T-helper 2 cell treated with Interferon-gamma antibody and Interleukin-4, amounts not matched to agents 5 μg/mL and 100 μg/mL, for 36 hours (primary cell): Measurements from ENCODE around the gene UQCRQ.
"Not testable (repeated sequence)": the region's sequence is repeated elsewhere in the genome, so short reads cannot be mapped to it uniquely, and the experiment has no call there.

ENCODE experiments used
- DNase-seq: peaks from one replicate; pipeline ENCODE4 v3.0.0; 2021; ENCODE audit warnings: low spot score
- H3K27ac Mint-ChIP-seq: one replicate; pipeline ENCODE4 v1.8.0; 2021; ENCODE audit warnings: mild to moderate bottlenecking, mixed read lengths
- H3K27me3 Mint-ChIP-seq: one replicate; pipeline ENCODE4 v1.8.0; 2021; ENCODE audit warnings: low read depth, mixed read lengths
- H3K36me3 Mint-ChIP-seq: one replicate; pipeline ENCODE4 v1.8.0; 2021; ENCODE audit warnings: low read depth, mixed read lengths
- H3K4me1 Mint-ChIP-seq: one replicate; pipeline ENCODE4 v1.8.0; 2021; ENCODE audit warnings: low read depth, mixed read lengths
- H3K4me3 Mint-ChIP-seq: one replicate; pipeline ENCODE4 v1.8.0; 2022; ENCODE audit warnings: mild to moderate bottlenecking, moderate library complexity, mixed read lengths
- H3K9me3 Mint-ChIP-seq: one replicate; pipeline ENCODE4 v1.8.0; 2021; ENCODE audit warnings: mixed read lengths

UQCRQ gene

GRCh38 chr5:132840896-132841295 is 25.5 kb upstream of the UQCRQ start:
- Mint-ChIP-seq H3K27me3 (peaks cover 2% of the 10 kb centered on the region), H3K9me3 (no peaks in the 10 kb centered on the region), H3K4me1 (no peaks in the 10 kb centered on the region), H3K36me3 (no peaks in the 10 kb centered on the region), H3K27ac (no peak overlapping the region), H3K4me3 (no peak overlapping the region)
- DNase-seq, result no peak

GRCh38 chr5:132841305-132841704 is 25.1 kb upstream of the UQCRQ start:
- Mint-ChIP-seq H3K27ac (no peak overlapping the region), H3K36me3 (no peaks in the 10 kb centered on the region), H3K27me3 (peaks cover 2% of the 10 kb centered on the region), H3K4me1 (no peaks in the 10 kb centered on the region), H3K4me3 (no peak overlapping the region), H3K9me3 (no peaks in the 10 kb centered on the region)
- DNase-seq, result no peak

GRCh38 chr5:132848270-132848669 is 18.2 kb upstream of the UQCRQ start:
- Mint-ChIP-seq H3K36me3 (no peaks in the 10 kb centered on the region), H3K27ac (no peak overlapping the region), H3K27me3 (peaks cover 5% of the 10 kb centered on the region), H3K4me3 (no peak overlapping the region), H3K4me1 (no peaks in the 10 kb centered on the region), H3K9me3 (no peaks in the 10 kb centered on the region)
- no peak for DNase-seq

GRCh38 chr5:132849347-132849746 is 17.1 kb upstream of the UQCRQ start:
- H3K9me3 Mint-ChIP-seq, result no peaks in the 10 kb centered on the region
- H3K36me3 Mint-ChIP-seq, result no peaks in the 10 kb centered on the region
- H3K4me1 Mint-ChIP-seq, result peaks cover 2% of the 10 kb centered on the region
- H3K27me3 Mint-ChIP-seq, result peaks cover 6% of the 10 kb centered on the region
- no peak overlapping the region for H3K4me3 Mint-ChIP-seq
- DNase-seq, result no peak
- no peak overlapping the region for H3K27ac Mint-ChIP-seq

GRCh38 chr5:132850066-132850465 is 16.4 kb upstream of the UQCRQ start:
- H3K27me3 Mint-ChIP-seq, result peaks cover 6% of the 10 kb centered on the region
- no peak overlapping the region for H3K27ac Mint-ChIP-seq
- no peak overlapping the region for H3K4me3 Mint-ChIP-seq
- no peak for DNase-seq
- H3K9me3 Mint-ChIP-seq, result no peaks in the 10 kb centered on the region
- H3K4me1 Mint-ChIP-seq, result peaks cover 3% of the 10 kb centered on the region
- H3K36me3 Mint-ChIP-seq, result no peaks in the 10 kb centered on the region

- no peak for DNase-seq
- Mint-ChIP-seq H3K4me1 (peaks cover 3% of the 10 kb centered on the region), H3K36me3 (no peaks in the 10 kb centered on the region), H3K4me3 (no peak overlapping the region), H3K27me3 (peaks cover 9% of the 10 kb centered on the region), H3K9me3 (no peaks in the 10 kb centered on the region), H3K27ac (no peak overlapping the region)
Measured at GRCh38 chr5:132853323-132853722, 13.1 kb upstream of the UQCRQ start.

- no peak overlapping the region for H3K4me3 Mint-ChIP-seq
- peaks cover 3% of the 10 kb centered on the region for H3K4me1 Mint-ChIP-seq
- no peak overlapping the region for H3K27ac Mint-ChIP-seq
- H3K27me3 Mint-ChIP-seq, result peaks cover 11% of the 10 kb centered on the region
- H3K36me3 Mint-ChIP-seq, result no peaks in the 10 kb centered on the region
- DNase-seq, result no peak
- H3K9me3 Mint-ChIP-seq, result no peaks in the 10 kb centered on the region
Measured at GRCh38 chr5:132853790-132854189, 12.7 kb upstream of the UQCRQ start.

GRCh38 chr5:132854301-132854700 is 12.1 kb upstream of the UQCRQ start:
- Mint-ChIP-seq H3K9me3 (no peaks in the 10 kb centered on the region), H3K4me1 (peaks cover 3% of the 10 kb centered on the region), H3K4me3 (no peak overlapping the region), H3K27ac (no peak overlapping the region), H3K36me3 (no peaks in the 10 kb centered on the region), H3K27me3 (peaks cover 11% of the 10 kb centered on the region)
- DNase-seq, result no peak

- not testable (repeated sequence) for DNase-seq, H3K27ac Mint-ChIP-seq, H3K4me1 Mint-ChIP-seq, H3K27me3 Mint-ChIP-seq, H3K9me3 Mint-ChIP-seq, H3K36me3 Mint-ChIP-seq, H3K4me3 Mint-ChIP-seq
Measured at GRCh38 chr5:132854992-132855391, 11.4 kb upstream of the UQCRQ start.

- H3K9me3 Mint-ChIP-seq, result no peaks in the 10 kb centered on the region
- no peak overlapping the region for H3K4me3 Mint-ChIP-seq
- H3K27me3 Mint-ChIP-seq, result peaks cover 7% of the 10 kb centered on the region
- H3K36me3 Mint-ChIP-seq, result no peaks in the 10 kb centered on the region
- H3K27ac Mint-ChIP-seq, result no peak overlapping the region
- no peak for DNase-seq
- H3K4me1 Mint-ChIP-seq, result peaks cover 6% of the 10 kb centered on the region
Measured at GRCh38 chr5:132856011-132856410, 10.4 kb upstream of the UQCRQ start.

GRCh38 chr5:132859889-132860437 is 6.5 kb upstream of the UQCRQ start:
- Mint-ChIP-seq H3K36me3 (no peaks in the 10 kb centered on the region), H3K27ac (no peak overlapping the region), H3K4me1 (peaks cover 3% of the 10 kb centered on the region), H3K9me3 (no peaks in the 10 kb centered on the region), H3K4me3 (no peak overlapping the region), H3K27me3 (peaks cover 16% of the 10 kb centered on the region)
- no peak for DNase-seq

GRCh38 chr5:132860742-132861141 is 5.7 kb upstream of the UQCRQ start:
- Mint-ChIP-seq H3K9me3 (no peaks in the 10 kb centered on the region), H3K27ac (no peak overlapping the region), H3K4me1 (peaks cover 5% of the 10 kb centered on the region), H3K4me3 (no peak overlapping the region), H3K36me3 (no peaks in the 10 kb centered on the region), H3K27me3 (peaks cover 13% of the 10 kb centered on the region)
- no peak for DNase-seq

- peak overlapping the region; percentile 99 for H3K27ac Mint-ChIP-seq
- no peak for DNase-seq
- H3K27me3 Mint-ChIP-seq, result peaks cover 11% of the 10 kb centered on the region
- peaks cover 17% of the 10 kb centered on the region for H3K36me3 Mint-ChIP-seq
- H3K4me1 Mint-ChIP-seq, result peaks cover 18% of the 10 kb centered on the region
- H3K4me3 Mint-ChIP-seq, result peak overlapping the region; percentile 98
- no peaks in the 10 kb centered on the region for H3K9me3 Mint-ChIP-seq
Measured at GRCh38 chr5:132865668-132866341, 637 bp upstream of the UQCRQ start.

GRCh38 chr5:132867046-132867451 is 607 bp downstream of the UQCRQ start:
- Mint-ChIP-seq H3K4me1 (peaks cover 18% of the 10 kb centered on the region), H3K36me3 (peaks cover 26% of the 10 kb centered on the region), H3K4me3 (peak overlapping the region; percentile 98), H3K27ac (peak overlapping the region; percentile 99), H3K27me3 (peaks cover 11% of the 10 kb centered on the region), H3K9me3 (no peaks in the 10 kb centered on the region)
- DNase-seq, result no peak

- no peaks in the 10 kb centered on the region for H3K9me3 Mint-ChIP-seq
- peaks cover 18% of the 10 kb centered on the region for H3K4me1 Mint-ChIP-seq
- H3K27me3 Mint-ChIP-seq, result no peaks in the 10 kb centered on the region
- DNase-seq, result no peak
- no peak overlapping the region for H3K27ac Mint-ChIP-seq
- H3K36me3 Mint-ChIP-seq, result peaks cover 32% of the 10 kb centered on the region
- H3K4me3 Mint-ChIP-seq, result peak overlapping the region; percentile 98
Measured at GRCh38 chr5:132868754-132869153, 2.3 kb downstream of the UQCRQ start.
